ENCODE measurements around the gene ASPSCR1. TPM values are rescaled to one million over a fixed set of nuclear protein-coding genes. Genes with fewer than 3 reads are reported as not detected.

Gene ASPSCR1
- total and polyA plus RNA-seq, 2 of the 13 experiments (the other 11 are each of a cell fraction or from before 2014, with no cell fraction given) = 274 to 314 TPM

- TF ChIP-seq GTF3A (CRISPR knock-in tag; conservative IDR thresholded peaks at IDR 0.05) (peak; percentile 66; the same call in 1 of the 2 replicates), ARID5B (CRISPR knock-in tag; IDR thresholded peaks at IDR 0.05) (peak; percentile 81), ZBTB8A (CRISPR knock-in tag; IDR thresholded peaks at IDR 0.05; ENCODE audit: borderline replicate concordance, low read depth) (no peak; the same call in 1 of the 2 replicates), PHB2 (IDR thresholded peaks at IDR 0.05; ENCODE audit: partially characterized antibody) (no peak), ZNF563 (CRISPR knock-in tag; IDR thresholded peaks at IDR 0.05) (no peak), RFX1 (IDR thresholded peaks at IDR 0.05) (no peak), DMAP1 (CRISPR knock-in tag; IDR thresholded peaks at IDR 0.05) (peak; percentile 56; the same call in 1 of the 2 replicates), JUND (CRISPR knock-in tag; IDR thresholded peaks at IDR 0.05) (peak; percentile 81; the same call in 1 of the 2 replicates), NONO (IDR thresholded peaks at IDR 0.05) (no peak), NONO (CRISPR knock-in tag; conservative IDR thresholded peaks at IDR 0.05) (peak; percentile 71), NR2C2 (CRISPR knock-in tag; IDR thresholded peaks at IDR 0.05; ENCODE audit: borderline replicate concordance) (peak; percentile 59; the same call in 1 of the 2 replicates), GATA4 (IDR thresholded peaks at IDR 0.05; ENCODE audit: borderline replicate concordance, low read depth) (peak; percentile 40; the same call in 1 of the 2 replicates), ZNF512 (CRISPR knock-in tag; IDR thresholded peaks at IDR 0.05) (0 out of 2 replicates have a peak, but pooled peaks have one; percentile 70), HDAC2 (CRISPR knock-in tag; IDR thresholded peaks at IDR 0.05) (peak; percentile 80), ZNF136 (CRISPR knock-in tag; IDR thresholded peaks at IDR 0.05; ENCODE audit: low read depth) (no peak; the same call in 1 of the 2 replicates), MLLT10 (CRISPR knock-in tag; IDR thresholded peaks at IDR 0.05) (0 out of 2 replicates have a peak, but pooled peaks have one; percentile 16), RBM39 (IDR thresholded peaks at IDR 0.05; ENCODE audit: low read depth, low read length, poor library complexity, severe bottlenecking) (peak; percentile 58), JARID2 (CRISPR knock-in tag; IDR thresholded peaks at IDR 0.05; ENCODE audit: insufficient replicate concordance) (peak; percentile 93), ZNF530 (CRISPR knock-in tag; IDR thresholded peaks at IDR 0.05; ENCODE audit: low read depth) (no peak), GZF1 (CRISPR knock-in tag; IDR thresholded peaks at IDR 0.05) (no peak; the same call in 1 of the 2 replicates), ZNF383 (CRISPR knock-in tag; IDR thresholded peaks at IDR 0.05; ENCODE audit: borderline replicate concordance) (peak; percentile 79; the same call in 1 of the 2 replicates), ZNF292 (CRISPR knock-in tag; IDR thresholded peaks at IDR 0.05; ENCODE audit: borderline replicate concordance, low read depth) (no peak; the same call in 1 of the 2 replicates), FOXK1 (CRISPR knock-in tag; IDR thresholded peaks at IDR 0.05; ENCODE audit: borderline replicate concordance, low read depth) (peak; percentile 11; the same call in 1 of the 2 replicates), HES4 (CRISPR knock-in tag; IDR thresholded peaks at IDR 0.05; ENCODE audit: borderline replicate concordance) (0 out of 2 replicates have a peak, but pooled peaks have one; percentile 17)
Measured at GRCh38 chr17:82003411-82004381, 26.3 kb downstream of the ASPSCR1 start (continued).
